ENCODE measurements around the gene SMC1A.
"Not testable (repeated sequence)": the region's sequence is repeated elsewhere in the genome, so short reads cannot be mapped to it uniquely, and the experiment has no call there.

SMC1A gene

DNA sequence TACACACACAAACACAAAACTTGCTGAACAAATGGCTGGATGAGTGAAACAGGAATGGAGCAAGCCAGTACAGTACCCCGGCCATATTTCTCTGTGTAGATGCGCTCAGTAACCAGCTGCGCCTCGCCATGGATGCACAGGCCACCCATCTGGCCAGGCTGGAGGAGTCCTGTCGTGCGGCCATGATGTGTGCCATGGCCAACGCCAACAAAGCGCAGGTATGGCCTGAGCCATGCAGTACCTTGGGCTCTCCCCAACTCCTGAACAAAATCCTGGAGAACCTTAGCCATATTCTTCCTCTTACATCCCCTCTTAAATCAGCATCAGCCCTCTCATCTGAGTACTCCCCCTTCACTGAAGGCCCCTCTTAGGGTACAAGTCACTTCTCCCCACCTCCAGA, 7.3 kb upstream of the SMC1A start:
- Histone ChIP-seq H3K4me1 (ENCODE audit: control insufficient read depth in 2 of 2, insufficient read depth in 2 of 2, low read length in 2 of 2) (peaks cover 9 to 11% of the 10 kb centered on the region in 2 donors), H3K27ac (ENCODE audit: low read depth in 2 of 2, low read length in 2 of 2) (no peak overlapping the region), H3K4me3 (ENCODE audit: low read length in 2 of 2) (no peak overlapping the region), H3K36me3 (ENCODE audit: control insufficient read depth in 2 of 2, insufficient read depth in 2 of 2, low read length in 2 of 2) (peaks cover 9 to 13% of the 10 kb centered on the region in 2 donors), H3K9ac (ENCODE audit: low read depth in 1 of 2, low read length in 2 of 2) (no peak overlapping the region), H3K27me3 (ENCODE audit: control insufficient read depth in 2 of 2, insufficient read depth in 2 of 2, low read length in 2 of 2) (no peaks in the 10 kb centered on the region), H3K9me3 (ENCODE audit: control insufficient read depth in 2 of 2, low read length in 2 of 2) (no peaks in the 10 kb centered on the region)

GRCh38 chrX:53422861-53423306, 430 bp upstream of the SMC1A start, which contains the start of gene RIBC1:
TSS of gene RIBC1 (plus strand) at chrX:53422873. CDS start at chrX:53426277, 3,404 bp downstream.
- H3K9me3 ChIP-seq (ENCODE audit: control insufficient read depth in 2 of 2, low read length in 2 of 2), result no peaks in the 10 kb centered on the region
- H3K27me3 ChIP-seq (ENCODE audit: control insufficient read depth in 2 of 2, insufficient read depth in 2 of 2, low read length in 2 of 2), result no peaks in the 10 kb centered on the region
- peak within 1 kb of the TSS; percentile 89 to 94 for H3K27ac ChIP-seq (ENCODE audit: low read depth in 2 of 2, low read length in 2 of 2)
- H3K4me1 ChIP-seq (ENCODE audit: control insufficient read depth in 2 of 2, insufficient read depth in 2 of 2, low read length in 2 of 2), result peaks cover 12 to 18% of the 10 kb centered on the region in 2 donors
- peak within 1 kb of the TSS; percentile 77 to 93 for H3K4me3 ChIP-seq (ENCODE audit: low read length in 2 of 2)
- peak within 1 kb of the TSS; percentile 80 to 94 for H3K9ac ChIP-seq (ENCODE audit: low read depth in 1 of 2, low read length in 2 of 2)
- H3K36me3 ChIP-seq (ENCODE audit: control insufficient read depth in 2 of 2, insufficient read depth in 2 of 2, low read length in 2 of 2), result no peaks in the 10 kb centered on the region

DNA sequence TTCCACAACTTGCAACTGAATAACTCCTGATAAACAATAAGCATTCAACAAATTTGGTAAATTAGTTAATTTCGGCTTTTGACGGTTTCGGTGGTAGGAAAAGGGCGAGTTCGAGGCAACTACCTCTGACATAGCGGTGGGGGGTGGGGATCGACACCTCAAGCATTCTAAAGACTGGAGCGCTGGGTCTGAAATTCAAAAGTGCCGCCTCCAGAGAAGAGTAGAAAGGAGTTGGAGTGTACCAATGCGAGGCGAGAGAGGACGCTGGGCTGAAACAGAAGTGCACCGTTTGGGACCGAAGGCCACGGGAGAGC, 725 bp downstream of the SMC1A start:
- peak overlapping the region; percentile 80 to 94 for H3K9ac ChIP-seq (ENCODE audit: low read depth in 1 of 2, low read length in 2 of 2)

DNA sequence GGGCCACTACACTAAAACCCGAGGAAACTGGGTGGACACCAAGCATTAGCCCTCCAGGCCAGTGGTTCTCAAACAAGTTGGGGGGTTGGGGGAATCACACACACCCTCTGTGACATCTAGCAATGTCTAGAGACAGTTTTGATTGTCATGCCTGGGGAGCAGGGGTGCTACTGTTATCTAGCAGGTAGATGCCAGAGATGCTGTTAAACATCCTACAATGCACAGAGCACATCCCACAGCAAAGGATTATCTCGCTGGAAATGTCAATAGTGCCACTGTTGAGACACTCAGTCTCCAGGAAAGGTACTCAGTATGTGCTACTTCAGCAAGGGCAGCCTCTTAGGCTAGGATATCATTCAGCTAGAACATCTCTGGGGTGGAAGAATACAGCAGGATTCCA, 1.3 kb downstream of the SMC1A start:
- Histone ChIP-seq H3K9me3 (ENCODE audit: control insufficient read depth in 2 of 2, low read length in 2 of 2) (no peaks in the 10 kb centered on the region), H3K4me3 (ENCODE audit: low read length in 2 of 2) (peak overlapping the region; percentile 77 to 93), H3K36me3 (ENCODE audit: control insufficient read depth in 2 of 2, insufficient read depth in 2 of 2, low read length in 2 of 2) (no peaks in the 10 kb centered on the region), H3K4me1 (ENCODE audit: control insufficient read depth in 2 of 2, insufficient read depth in 2 of 2, low read length in 2 of 2) (peaks cover 12 to 18% of the 10 kb centered on the region in 2 donors), H3K27ac (ENCODE audit: low read depth in 2 of 2, low read length in 2 of 2) (no peak overlapping the region), H3K9ac (ENCODE audit: low read depth in 1 of 2, low read length in 2 of 2) (peak overlapping the region; percentile 80 to 94), H3K27me3 (ENCODE audit: control insufficient read depth in 2 of 2, insufficient read depth in 2 of 2, low read length in 2 of 2) (no peaks in the 10 kb centered on the region)

More for the DNA sequence above, 725 bp downstream of the SMC1A start:
- Histone ChIP-seq H3K36me3 (ENCODE audit: control insufficient read depth in 2 of 2, insufficient read depth in 2 of 2, low read length in 2 of 2) (no peaks in the 10 kb centered on the region), H3K4me1 (ENCODE audit: control insufficient read depth in 2 of 2, insufficient read depth in 2 of 2, low read length in 2 of 2) (peaks cover 12 to 18% of the 10 kb centered on the region in 2 donors), H3K9me3 (ENCODE audit: control insufficient read depth in 2 of 2, low read length in 2 of 2) (no peaks in the 10 kb centered on the region), H3K27ac (ENCODE audit: low read depth in 2 of 2, low read length in 2 of 2) (peak overlapping the region; percentile 89 to 94), H3K4me3 (ENCODE audit: low read length in 2 of 2) (peak overlapping the region; percentile 77 to 93), H3K27me3 (ENCODE audit: control insufficient read depth in 2 of 2, insufficient read depth in 2 of 2, low read length in 2 of 2) (no peaks in the 10 kb centered on the region)

- not testable (repeated sequence) for H3K9ac ChIP-seq (ENCODE audit: low read depth in 1 of 2, low read length in 2 of 2); H3K36me3 ChIP-seq (ENCODE audit: control insufficient read depth in 2 of 2, insufficient read depth in 2 of 2, low read length in 2 of 2); H3K27ac ChIP-seq (ENCODE audit: low read depth in 2 of 2, low read length in 2 of 2); H3K9me3 ChIP-seq (ENCODE audit: control insufficient read depth in 2 of 2, low read length in 2 of 2); H3K4me3 ChIP-seq (ENCODE audit: low read length in 2 of 2); H3K27me3 ChIP-seq (ENCODE audit: control insufficient read depth in 2 of 2, insufficient read depth in 2 of 2, low read length in 2 of 2)
- peaks cover 12 to 18% of the 10 kb centered on the region in 2 donors for H3K4me1 ChIP-seq (ENCODE audit: control insufficient read depth in 2 of 2, insufficient read depth in 2 of 2, low read length in 2 of 2)
Measured at GRCh38 chrX:53420351-53420750, 2.1 kb downstream of the SMC1A start.

- H3K27ac ChIP-seq (ENCODE audit: low read depth in 2 of 2, low read length in 2 of 2), result no peak overlapping the region
- no peak overlapping the region for H3K9ac ChIP-seq (ENCODE audit: low read depth in 1 of 2, low read length in 2 of 2)
- no peaks in the 10 kb centered on the region for H3K27me3 ChIP-seq (ENCODE audit: control insufficient read depth in 2 of 2, insufficient read depth in 2 of 2, low read length in 2 of 2)
- H3K9me3 ChIP-seq (ENCODE audit: control insufficient read depth in 2 of 2, low read length in 2 of 2), result no peaks in the 10 kb centered on the region
- H3K4me1 ChIP-seq (ENCODE audit: control insufficient read depth in 2 of 2, insufficient read depth in 2 of 2, low read length in 2 of 2), result no peaks in the 10 kb centered on the region
- H3K4me3 ChIP-seq (ENCODE audit: low read length in 2 of 2), result no peak overlapping the region
- peaks cover 50 to 51% of the 10 kb centered on the region in 2 donors for H3K36me3 ChIP-seq (ENCODE audit: control insufficient read depth in 2 of 2, insufficient read depth in 2 of 2, low read length in 2 of 2)
Measured at GRCh38 chrX:53412446-53412845, 10.0 kb downstream of the SMC1A start.

DNA sequence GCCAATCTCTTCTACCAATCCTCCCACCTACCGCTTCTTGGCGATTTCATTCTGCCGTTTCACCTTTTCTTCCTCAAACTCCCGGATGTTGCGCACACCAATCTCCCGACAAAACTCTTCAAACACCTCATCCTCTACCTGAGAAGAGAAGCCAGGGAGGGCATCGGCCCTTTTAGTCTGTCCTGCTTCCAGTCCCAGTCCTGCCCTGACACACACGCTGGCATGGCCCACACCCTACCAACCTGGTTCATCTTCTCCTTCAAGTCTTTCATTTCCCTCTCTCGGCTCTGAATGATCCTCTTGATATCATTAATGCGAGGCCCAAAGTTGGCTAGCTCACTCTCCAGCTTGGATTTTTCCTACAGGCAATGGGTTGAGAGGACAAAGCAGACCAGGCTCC, 18.9 kb downstream of the SMC1A start:
- Histone ChIP-seq H3K4me1 (ENCODE audit: control insufficient read depth in 2 of 2, insufficient read depth in 2 of 2, low read length in 2 of 2) (no peaks in the 10 kb centered on the region), H3K27me3 (ENCODE audit: control insufficient read depth in 2 of 2, insufficient read depth in 2 of 2, low read length in 2 of 2) (no peaks in the 10 kb centered on the region), H3K4me3 (ENCODE audit: low read length in 2 of 2) (no peak overlapping the region), H3K36me3 (ENCODE audit: control insufficient read depth in 2 of 2, insufficient read depth in 2 of 2, low read length in 2 of 2) (peaks cover 60 to 65% of the 10 kb centered on the region in 2 donors), H3K9me3 (ENCODE audit: control insufficient read depth in 2 of 2, low read length in 2 of 2) (no peaks in the 10 kb centered on the region), H3K9ac (ENCODE audit: low read depth in 1 of 2, low read length in 2 of 2) (no peak overlapping the region), H3K27ac (ENCODE audit: low read depth in 2 of 2, low read length in 2 of 2) (no peak overlapping the region)

DNA sequence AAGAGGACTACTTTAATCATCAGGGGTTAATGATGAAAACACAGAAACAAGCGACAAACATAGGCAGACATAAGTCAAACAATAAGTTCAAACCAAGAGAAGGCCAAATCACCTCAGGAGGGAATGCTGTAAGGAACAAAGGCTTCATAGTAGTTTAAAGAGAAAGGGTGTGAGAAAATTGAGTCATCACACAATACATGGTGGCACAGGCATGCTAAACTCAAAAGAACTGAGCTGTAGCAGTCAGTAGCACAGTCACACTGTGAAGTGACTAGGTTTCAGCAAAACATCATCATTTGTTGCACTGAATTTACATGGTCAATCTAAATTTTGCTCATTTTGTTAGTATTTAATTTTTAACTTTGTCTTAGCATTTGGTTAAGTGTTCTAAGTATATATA, 24.2 kb downstream of the SMC1A start:
- H3K4me1 ChIP-seq (ENCODE audit: control insufficient read depth in 2 of 2, insufficient read depth in 2 of 2, low read length in 2 of 2), result no peaks in the 10 kb centered on the region
- no peak overlapping the region for H3K27ac ChIP-seq (ENCODE audit: low read depth in 2 of 2, low read length in 2 of 2)
- H3K36me3 ChIP-seq (ENCODE audit: control insufficient read depth in 2 of 2, insufficient read depth in 2 of 2, low read length in 2 of 2), result peaks cover 28 to 56% of the 10 kb centered on the region in 2 donors

DNA sequence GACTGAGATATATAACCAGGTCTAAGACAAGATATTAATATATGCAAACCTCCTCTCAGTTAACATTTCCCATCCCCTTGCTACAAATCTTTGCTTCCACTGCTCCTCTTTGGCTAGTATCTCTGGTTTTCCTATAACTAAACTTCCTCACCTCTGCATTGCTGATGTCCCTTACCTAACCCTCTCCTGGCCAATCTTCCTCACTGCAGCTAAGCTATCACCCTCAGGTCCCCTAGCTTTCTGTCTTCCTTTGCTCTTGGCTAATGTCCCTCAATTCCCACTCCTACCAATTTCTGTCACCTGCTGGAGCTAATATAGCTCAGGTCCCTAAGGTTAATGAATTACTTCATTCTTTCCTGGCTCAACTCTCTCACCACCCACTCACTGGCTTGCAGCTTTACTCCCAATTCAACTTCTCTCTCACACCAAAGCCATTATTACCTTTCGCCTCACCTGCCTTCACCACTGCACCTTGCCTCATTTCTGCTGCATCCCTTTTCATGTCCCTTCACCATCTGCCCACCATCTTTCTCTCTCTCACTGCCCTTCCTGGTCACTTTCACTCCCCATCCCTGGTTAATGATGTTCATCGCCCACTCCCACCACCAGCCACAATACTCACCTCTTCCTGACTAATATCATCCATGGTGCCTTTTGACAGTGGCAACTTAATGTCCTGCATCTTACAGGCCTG, 26.7 kb downstream of the SMC1A start:
- Histone ChIP-seq H3K4me3 (ENCODE audit: low read length in 2 of 2) (no peak overlapping the region), H3K9me3 (ENCODE audit: control insufficient read depth in 2 of 2, low read length in 2 of 2) (no peaks in the 10 kb centered on the region), H3K4me1 (ENCODE audit: control insufficient read depth in 2 of 2, insufficient read depth in 2 of 2, low read length in 2 of 2) (no peaks in the 10 kb centered on the region), H3K27ac (ENCODE audit: low read depth in 2 of 2, low read length in 2 of 2) (no peak overlapping the region), H3K9ac (ENCODE audit: low read depth in 1 of 2, low read length in 2 of 2) (no peak overlapping the region), H3K36me3 (ENCODE audit: control insufficient read depth in 2 of 2, insufficient read depth in 2 of 2, low read length in 2 of 2) (peaks cover 18 to 48% of the 10 kb centered on the region in 2 donors), H3K27me3 (ENCODE audit: control insufficient read depth in 2 of 2, insufficient read depth in 2 of 2, low read length in 2 of 2) (no peaks in the 10 kb centered on the region)

More for the DNA sequence above, 24.2 kb downstream of the SMC1A start:
- Histone ChIP-seq H3K9me3 (ENCODE audit: control insufficient read depth in 2 of 2, low read length in 2 of 2) (no peaks in the 10 kb centered on the region), H3K27me3 (ENCODE audit: control insufficient read depth in 2 of 2, insufficient read depth in 2 of 2, low read length in 2 of 2) (no peaks in the 10 kb centered on the region), H3K4me3 (ENCODE audit: low read length in 2 of 2) (no peak overlapping the region), H3K9ac (ENCODE audit: low read depth in 1 of 2, low read length in 2 of 2) (no peak overlapping the region)

DNA sequence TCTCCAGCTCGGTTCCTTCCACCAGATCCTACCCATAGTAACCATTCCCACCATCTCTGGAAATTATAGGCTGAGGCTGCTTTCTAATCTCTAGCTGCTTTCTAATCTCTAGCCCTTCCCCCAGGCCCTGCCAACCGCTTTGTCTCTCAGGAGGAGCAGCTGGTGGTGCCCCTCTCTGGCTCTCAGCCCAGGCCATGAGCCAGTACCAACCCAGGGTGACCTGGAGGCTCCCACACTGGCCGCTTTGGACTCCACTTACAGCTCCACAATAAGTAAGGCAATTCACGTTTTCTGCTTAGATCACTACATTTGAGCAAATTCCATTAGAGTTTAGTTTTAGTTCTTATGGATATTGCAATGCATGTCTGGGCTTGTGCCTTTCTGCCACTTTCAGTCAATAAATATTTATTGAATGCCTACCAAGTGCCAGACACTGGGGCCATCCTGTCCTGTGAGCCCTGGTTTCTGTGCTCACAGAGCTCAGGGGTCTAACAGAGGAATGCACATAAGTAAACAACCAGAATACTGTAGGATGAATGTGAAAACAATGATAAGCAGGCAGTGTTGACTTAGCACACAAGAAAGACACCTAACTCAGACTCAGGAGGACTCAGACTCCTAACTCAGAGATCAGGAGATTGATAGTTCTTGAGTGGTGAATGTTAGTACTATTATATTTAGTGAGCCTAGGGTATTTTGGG, 38.9 kb downstream of the SMC1A start:
- Histone ChIP-seq H3K9ac (ENCODE audit: low read depth in 1 of 2, low read length in 2 of 2) (no peak overlapping the region), H3K36me3 (ENCODE audit: control insufficient read depth in 2 of 2, insufficient read depth in 2 of 2, low read length in 2 of 2) (peaks cover 53 to 54% of the 10 kb centered on the region in 2 donors), H3K4me1 (ENCODE audit: control insufficient read depth in 2 of 2, insufficient read depth in 2 of 2, low read length in 2 of 2) (no peaks in the 10 kb centered on the region)

More for the DNA sequence above, 38.9 kb downstream of the SMC1A start:
- no peak overlapping the region for H3K4me3 ChIP-seq (ENCODE audit: low read length in 2 of 2)
- H3K27me3 ChIP-seq (ENCODE audit: control insufficient read depth in 2 of 2, insufficient read depth in 2 of 2, low read length in 2 of 2), result no peaks in the 10 kb centered on the region
- no peaks in the 10 kb centered on the region for H3K9me3 ChIP-seq (ENCODE audit: control insufficient read depth in 2 of 2, low read length in 2 of 2)
- no peak overlapping the region for H3K27ac ChIP-seq (ENCODE audit: low read depth in 2 of 2, low read length in 2 of 2)
